Measurements from ENCODE around the gene FCRL3.
A peak's percentile ranks its signal among the peaks of the same experiment; 100 is the strongest.
"Not testable (repeated sequence)": the region's sequence is repeated elsewhere in the genome, so short reads cannot be mapped to it uniquely, and the experiment has no call there.

FCRL3 gene, protein sequence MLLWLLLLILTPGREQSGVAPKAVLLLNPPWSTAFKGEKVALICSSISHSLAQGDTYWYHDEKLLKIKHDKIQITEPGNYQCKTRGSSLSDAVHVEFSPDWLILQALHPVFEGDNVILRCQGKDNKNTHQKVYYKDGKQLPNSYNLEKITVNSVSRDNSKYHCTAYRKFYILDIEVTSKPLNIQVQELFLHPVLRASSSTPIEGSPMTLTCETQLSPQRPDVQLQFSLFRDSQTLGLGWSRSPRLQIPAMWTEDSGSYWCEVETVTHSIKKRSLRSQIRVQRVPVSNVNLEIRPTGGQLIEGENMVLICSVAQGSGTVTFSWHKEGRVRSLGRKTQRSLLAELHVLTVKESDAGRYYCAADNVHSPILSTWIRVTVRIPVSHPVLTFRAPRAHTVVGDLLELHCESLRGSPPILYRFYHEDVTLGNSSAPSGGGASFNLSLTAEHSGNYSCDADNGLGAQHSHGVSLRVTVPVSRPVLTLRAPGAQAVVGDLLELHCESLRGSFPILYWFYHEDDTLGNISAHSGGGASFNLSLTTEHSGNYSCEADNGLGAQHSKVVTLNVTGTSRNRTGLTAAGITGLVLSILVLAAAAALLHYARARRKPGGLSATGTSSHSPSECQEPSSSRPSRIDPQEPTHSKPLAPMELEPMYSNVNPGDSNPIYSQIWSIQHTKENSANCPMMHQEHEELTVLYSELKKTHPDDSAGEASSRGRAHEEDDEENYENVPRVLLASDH

DNA sequence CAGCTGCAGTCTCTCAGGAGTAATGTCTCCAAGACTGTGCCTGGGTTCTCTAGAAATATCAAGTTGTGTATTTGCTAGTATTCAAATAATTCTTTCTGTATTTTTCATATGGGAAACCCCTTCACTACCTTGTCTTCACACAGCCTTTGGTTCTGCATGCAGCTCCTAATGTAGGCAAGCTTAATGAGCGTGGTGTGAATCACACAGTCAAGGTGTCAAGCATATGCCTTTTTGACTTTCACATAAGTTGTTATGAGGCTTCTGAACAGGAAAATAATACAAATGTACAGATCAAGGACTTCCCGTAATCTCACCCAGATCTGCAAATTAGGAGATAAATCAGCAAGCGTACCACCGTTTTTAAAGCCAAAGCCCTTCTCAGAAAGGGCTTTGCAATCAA, at the start of gene FCRL3:
Gene FCRL3 (minus strand): TSS at position 38 of the 400 bp plus-strand sequence. CDS start 280 bp downstream, outside the sequence.
- no peak for DNase-seq (ENCODE audit: low spot score)

DNA sequence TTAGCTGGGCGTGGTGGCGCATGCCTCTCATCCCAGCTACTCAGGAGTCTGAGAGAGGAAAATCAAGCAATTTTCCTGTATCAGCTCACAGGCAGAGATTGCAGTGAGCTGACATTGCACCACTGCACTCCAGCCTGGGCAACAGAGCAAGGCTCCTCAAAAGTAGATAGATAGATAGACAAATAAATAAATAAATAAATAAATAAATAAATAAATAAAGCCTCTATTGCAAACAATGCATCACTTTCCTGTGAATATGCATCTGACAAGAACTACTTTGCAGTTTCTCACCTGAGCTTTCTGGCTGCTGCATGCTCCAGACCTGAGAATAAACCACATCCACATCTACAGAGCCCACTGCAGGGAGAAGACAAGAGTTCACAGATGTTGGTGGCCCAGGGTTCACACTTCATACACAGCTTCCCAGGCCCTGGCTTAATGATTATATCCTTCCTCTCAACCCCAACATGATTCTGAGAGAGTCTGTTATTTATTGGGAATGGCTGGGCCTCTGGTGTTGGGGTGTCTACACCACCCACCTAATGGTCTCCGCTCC, 47.8 kb upstream of the FCRL3 start:
- DNase-seq (ENCODE audit: low spot score): no peak

DNA sequence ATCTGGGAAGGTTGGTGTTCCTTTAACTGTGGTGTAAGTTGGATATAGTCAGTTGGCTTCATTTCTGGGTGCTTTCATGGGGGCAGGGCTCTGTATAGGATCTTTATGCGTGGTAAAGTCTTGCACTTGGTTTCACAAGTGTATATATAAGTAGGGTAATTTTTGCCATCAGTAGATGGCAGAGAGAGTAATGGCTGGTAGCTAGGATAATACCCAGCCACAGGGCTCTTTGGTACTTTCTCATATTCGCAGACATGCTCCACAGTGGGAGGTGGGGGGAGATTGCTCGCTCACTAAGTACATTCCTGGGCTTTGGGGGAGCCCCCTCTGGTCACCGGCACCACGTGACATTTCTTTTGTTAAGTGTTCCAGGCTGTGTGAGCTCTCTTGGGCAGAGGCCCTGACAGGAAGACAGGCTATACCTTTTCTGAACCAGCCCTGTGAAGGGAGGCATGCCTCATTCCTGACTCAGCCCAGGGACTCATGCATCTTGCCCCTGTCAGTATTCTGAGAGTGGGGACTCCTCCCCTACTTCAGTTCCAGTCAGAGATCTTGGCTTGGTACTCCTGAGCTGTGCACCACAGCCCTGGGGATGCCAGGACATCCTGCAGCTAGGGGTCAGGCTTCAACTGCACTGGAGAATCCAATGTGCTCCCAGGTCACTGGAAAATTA, 38.8 kb upstream of the FCRL3 start:
- DNase-seq (ENCODE audit: low spot score): no peak

DNA sequence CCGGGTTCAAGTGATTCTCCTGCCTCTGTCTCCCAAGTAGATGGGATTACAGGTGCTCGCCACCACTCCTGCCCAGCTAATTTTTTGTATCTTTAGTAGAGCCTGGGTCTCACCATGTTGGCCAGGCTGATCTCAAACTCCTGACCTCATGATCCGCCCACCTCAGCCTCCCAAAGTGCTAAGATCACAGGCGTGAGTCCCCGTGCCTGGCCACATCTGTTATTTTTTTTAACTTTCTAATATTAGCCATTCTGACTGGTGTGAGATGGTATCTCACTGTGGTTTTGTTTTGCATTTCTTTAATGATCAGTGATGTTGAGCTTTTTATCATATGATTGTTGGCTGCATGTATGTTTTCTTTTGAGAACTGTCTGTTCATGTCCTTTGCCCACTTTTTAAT, 35.4 kb upstream of the FCRL3 start:
- not testable (repeated sequence) for DNase-seq (ENCODE audit: low spot score)

DNA sequence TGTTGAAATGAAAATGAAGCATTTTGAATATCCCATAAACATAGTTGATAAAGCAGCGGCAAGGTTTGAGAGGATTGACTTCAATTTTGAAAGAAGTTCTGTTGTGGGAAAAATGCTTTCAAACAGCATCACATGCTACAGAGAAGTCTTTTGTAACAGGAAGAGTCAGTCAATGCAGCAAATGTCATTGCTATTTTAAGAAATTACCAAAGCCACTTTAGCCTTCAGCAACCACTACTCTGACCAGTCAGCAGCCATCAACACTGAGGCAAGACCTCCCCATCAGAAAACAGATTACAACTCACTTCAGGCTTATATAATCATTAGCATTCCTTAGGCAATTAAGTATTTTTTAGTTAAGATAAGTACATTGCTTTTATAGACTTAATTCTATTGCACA, 33.8 kb upstream of the FCRL3 start:
- no peak for DNase-seq (ENCODE audit: low spot score)

DNA sequence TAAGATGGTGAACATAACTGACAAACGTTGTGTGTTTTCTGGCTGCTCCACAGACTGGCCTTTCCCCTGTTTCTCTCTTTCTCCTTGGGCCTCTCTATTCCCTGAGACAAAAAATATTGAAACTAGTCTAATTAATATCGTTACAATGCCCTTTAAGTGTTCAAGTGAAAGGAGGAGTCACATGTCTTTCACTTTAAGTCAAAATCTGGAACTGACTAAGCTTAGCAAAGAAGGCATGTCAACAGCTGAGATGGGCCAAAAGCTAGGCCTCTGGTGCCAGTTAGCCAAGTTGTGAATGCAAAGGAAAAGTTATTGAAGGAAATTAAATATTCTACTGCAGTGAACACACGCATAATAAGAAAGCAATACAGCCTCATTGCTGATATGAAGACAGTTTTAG, 32.2 kb upstream of the FCRL3 start:
- DNase-seq (ENCODE audit: low spot score): no peak

DNA sequence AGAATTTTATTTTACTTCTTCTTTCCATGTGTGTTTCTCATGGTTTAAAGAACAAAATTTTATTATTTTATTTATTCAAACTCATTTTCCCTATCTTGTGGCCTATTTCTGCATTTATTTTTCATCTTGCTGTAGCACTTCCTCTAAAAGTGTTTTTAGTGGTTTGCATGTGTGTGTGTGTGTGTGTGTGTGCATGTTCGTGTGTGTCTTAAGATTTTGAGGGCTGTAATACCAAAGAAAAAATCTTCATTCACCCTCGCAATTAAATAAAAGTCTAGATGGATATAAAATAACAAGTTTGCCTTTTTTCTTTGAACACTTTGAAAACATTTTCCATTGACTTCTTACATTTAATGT, 24.6 kb upstream of the FCRL3 start:
- no peak for DNase-seq (ENCODE audit: low spot score)

DNA sequence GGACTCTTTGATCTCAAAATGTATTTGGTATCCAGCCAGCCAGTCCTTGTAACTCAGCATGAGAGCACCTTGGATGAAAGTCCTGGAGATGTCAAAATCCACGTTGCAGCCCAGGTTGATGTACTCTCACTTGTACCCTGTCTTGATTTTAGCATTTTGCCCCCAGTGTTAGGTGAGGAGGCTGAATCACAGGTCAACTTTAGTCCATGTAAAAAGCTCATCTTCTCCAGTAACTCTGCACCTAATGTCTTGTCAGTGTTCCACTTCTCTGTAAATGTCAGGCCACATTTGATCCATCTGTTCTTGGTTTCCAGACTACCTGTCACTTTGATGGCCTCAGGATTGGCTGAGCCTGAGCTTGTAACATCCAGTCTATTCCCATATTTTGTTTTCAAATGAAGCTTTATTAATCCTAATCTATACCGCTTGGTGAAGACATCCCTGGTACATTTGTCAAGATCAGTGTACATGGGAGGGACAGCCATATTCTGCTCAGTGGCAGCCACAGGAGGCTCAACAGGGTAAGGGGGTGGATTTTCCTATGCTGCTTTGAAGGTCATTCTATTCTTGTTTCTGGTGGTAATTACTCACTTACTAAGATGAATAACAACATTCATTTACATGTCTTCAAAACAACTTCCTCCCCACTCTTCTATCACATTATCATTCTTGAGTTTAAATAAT, 24.1 kb upstream of the FCRL3 start:
- no peak for DNase-seq (ENCODE audit: low spot score)

DNA sequence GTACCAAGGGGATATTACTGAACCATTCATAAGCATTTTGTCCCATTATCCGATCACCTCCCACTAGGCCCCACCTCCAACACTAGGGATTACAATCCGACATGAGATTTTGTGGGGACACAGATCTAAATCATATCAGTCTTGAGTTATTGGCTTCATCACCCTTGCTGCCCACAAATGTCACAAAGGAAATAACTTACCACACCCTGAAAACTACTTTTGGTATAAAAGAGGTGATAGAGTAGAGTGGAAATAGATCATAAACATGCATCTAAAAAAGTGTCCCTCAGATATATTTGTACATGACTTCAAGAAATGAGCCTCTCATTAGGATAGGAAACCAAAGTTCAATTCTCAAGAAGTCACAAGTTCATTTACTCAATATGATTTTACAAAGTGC, 22.6 kb upstream of the FCRL3 start:
- no peak for DNase-seq (ENCODE audit: low spot score)

DNA sequence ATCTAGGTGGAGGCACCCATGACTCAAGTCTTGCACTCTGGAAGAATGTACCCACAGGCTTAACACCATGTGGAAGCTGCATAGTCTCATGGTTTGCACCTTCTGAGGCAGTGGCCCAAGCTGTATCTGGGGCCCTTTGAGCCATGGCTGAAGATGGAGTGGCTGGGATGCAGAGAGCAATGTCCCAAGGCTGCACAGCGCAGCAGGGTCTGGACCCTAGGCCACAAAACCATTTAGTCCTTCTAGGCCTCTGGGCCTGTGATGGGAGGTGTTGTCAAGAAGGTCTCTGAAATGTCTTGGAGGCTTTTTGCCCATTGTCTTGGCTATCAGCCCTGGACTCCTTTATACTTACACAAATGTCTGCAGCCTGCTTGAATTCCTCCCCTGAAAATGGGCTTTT, 21.4 kb upstream of the FCRL3 start:
- DNase-seq (ENCODE audit: low spot score): no peak

DNA sequence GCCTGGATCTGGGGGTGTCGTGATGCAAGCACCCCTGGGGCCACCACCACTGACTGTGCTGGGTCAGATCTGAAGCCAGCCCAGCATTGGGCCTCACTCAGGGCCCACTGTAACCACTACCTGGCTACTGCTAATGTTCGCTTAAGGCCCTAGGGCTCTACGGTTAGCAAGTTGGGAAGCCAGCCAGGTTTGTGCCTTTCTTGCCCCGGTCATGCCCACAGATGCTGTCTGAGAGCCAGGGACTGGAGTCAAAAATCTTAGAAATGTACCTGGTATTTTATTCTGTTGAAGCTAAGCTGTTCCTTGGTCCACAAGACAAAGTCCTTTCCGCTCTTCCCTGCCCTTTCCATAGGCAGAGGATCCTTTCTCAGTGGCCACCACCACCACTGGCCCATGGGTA, 15.2 kb upstream of the FCRL3 start:
- DNase-seq (ENCODE audit: low spot score): no peak

DNA sequence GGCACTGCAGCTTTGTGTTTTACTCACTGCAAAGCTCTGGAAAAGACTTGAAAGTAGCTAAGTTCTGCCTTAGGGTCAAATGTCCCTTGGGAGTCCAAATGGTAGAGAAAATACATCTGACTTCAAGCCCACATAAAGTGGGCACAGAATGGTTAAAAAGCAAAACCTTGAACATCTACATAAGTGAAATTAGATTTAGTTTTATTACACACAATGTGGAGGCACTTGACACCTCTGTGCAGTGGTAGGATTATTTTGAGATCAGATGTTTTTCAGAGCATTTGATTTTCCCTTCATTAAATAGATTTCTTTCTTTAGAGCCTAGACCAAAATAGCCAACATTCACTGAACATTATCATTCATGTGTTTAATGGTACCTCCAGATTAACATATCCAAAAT, 11.2 kb upstream of the FCRL3 start:
- no peak for DNase-seq (ENCODE audit: low spot score)

DNA sequence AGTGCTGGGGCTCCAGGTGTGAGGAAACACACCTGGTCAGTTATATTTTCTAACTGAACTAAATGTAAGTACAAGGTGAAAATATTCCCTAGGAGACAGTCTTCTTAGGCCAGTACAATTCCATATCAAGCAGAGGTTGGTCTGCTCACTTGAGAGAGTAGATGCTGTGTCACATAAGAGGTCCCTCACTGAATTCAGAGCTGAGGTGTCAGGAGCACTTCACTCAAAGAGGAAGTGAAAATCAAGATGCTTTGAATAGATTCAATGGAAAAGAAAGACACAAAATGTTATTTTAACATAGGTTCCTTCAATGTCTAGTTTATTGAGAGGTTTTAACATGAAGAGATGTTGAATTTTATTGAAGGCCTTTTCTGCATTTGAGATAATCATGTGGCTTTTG, 4.3 kb upstream of the FCRL3 start:
- no peak for DNase-seq (ENCODE audit: low spot score)

DNA sequence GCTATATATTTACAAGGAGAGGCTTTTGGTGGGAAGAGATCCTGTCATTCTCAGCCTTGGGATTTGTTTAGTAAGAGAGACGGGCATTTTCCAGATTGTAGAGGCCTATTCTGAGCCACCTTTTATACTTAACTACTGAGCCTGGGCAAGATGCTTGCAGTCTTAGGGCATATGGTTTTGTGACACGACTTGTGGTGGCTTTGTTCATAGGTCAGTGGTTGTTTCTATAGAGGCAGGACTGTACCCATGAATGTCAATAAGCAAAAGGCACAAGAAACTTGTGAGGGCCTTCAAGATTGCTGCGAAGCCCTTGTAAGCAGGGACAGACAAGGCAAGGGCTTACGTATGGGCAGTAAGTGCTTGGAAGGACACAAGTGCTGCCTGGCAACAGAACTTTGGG, 3.4 kb upstream of the FCRL3 start:
- DNase-seq (ENCODE audit: low spot score): no peak

DNA sequence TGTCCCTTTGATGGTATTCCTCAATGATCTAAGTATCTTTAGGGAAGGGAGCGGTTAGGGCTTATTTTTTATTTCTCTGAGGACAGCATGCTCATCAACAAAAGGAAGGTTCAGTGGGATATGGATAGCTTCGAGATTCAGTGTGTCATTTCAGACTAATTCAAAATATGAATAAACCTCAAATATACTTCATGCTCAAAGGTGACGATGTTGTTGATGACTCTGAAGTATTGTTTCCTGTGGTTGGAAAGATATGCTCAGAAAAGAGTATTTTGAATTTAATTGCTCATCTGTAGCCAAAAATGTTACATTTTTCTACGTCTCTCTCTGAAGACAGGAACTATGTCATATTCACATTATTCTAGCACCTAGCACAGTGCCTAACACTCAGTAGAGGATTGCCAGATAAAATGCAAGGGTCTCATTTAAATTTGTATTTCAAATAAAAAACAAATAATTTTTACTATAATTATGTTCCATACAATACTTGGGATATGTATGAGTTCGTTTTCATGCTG, 1.8 kb upstream of the FCRL3 start:
- DNase-seq (ENCODE audit: low spot score): no peak

DNA sequence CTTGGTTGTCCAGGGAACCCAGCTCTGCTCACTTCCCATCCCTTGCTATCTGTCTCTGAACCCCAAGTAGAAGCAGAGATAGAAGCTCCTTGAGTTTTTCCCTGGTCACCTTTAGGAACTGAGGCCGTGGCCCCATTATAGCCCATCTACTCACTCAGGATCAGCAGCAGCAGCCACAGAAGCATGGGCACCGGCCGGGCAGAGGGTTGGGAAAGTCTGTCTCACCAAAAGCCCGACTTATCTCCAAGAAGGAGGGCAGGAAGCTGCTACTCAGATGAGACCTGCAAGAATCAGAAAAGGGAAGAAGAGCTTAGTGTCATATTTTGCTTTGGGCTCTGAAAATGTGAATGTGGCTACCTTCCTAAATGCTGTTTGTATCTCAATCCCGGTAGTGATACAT, 264 bp downstream of the FCRL3 start:
- no peak for DNase-seq (ENCODE audit: low spot score)

DNA sequence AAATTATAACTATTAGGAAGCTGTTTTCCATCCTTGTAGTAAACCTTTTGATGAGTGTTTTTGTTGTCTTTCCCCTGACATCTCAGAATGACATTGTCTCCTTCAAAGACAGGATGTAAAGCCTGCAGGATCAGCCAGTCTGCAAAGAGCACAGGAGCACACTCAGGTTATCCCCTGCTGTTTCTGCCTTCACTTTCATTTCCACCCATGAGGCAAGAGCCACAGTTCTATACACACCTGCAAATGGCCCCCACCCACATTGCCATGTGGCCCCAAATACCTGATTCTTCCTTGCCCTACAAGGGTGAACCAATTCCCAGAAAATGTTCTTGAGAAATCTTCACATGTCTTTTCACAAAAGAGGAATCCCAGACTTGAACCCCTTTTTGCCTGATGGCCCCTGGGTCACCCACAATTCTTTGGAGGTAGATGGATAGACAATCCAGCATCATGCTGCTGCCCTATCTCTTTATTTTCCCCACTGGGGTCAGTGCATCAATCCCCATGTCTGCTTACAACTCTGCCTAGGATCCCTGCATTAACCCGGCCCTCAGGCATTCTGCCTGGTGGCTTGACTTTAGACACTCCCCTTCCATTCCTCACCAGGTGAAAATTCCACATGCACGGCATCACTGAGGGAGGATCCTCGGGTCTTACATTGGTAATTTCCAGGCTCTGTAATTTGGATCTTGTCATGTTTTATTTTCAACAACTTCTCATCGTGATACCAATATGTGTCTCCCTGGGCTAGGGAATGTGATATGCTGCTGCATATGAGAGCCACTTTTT, 2.6 kb downstream of the FCRL3 start:
- DNase-seq (ENCODE audit: low spot score): no peak

DNA sequence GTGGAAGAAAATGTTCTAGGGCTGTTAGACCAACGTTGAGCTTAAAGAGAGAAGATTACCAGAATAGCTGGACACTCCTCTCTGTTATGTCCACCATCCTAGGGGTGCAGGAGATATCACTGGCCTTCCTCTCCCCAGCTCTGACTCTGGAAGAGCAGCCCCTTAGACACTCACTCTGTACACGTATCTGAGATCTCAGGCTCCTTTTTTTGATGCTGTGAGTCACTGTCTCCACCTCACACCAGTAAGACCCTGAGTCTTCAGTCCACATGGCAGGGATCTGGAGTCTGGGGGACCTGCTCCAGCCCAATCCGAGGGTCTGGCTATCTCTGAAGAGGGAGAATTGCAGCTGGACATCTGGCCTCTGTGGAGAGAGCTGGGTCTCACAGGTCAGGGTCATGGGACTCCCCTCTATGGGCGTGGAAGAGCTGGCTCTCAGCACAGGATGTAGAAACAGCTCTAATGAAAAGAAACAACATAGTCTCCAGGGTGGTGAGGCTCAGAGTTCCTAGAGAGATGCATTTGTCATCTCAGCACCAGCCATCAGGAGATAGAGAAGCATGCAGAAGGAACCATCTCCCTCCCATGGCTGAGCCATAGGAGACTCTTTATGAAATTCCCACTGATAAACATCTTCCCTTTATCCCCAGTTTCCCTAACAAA, 3.5 kb downstream of the FCRL3 start:
- no peak for DNase-seq (ENCODE audit: low spot score)

DNA sequence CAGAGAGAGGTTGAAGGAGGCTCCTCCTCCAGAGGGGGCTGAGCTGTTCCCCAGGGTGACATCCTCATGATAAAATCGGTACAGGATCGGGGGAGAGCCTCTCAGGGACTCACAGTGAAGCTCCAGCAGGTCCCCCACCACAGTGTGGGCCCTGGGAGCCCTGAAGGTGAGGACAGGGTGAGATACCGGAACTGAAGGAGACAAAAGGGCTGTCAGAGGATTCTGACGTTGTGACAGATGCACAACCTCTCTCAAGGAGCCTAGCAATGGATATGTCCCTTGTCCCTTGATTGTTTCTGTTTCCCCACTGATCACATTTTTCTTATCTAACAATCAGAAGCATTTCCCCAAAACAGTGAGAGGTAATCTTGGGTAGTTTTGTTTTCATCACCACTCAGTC, 5.2 kb downstream of the FCRL3 start:
- DNase-seq (ENCODE audit: low spot score): no peak

DNA sequence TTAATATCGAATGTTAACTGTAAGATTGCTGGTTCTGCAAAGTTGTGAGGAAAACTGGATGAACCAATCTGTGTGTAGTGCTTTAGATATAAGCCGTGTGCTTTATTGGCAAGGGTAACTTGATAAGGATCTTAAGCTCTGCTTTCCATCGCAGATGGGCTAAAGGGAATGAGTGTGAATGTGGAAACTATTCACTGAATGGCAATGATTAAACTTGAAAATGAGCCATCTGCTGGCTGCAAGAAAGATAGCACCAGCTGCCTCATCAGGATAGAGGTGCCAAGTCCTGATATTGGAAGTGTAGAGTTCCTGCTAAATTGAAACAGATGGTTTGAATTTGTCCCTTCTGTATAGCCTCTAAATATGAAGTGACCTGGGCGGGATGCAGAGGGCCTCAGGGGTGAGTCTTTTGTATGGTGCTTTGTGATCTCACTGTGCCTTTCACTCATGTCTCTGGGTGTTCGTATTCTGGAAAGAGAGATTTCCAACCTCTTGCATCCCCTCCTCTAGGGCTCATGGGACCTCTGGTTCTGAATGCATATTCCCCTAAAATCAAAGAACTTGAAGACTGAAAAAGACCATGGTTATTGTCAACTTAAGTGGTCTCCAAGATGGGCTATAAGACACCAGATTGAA, 9.2 kb downstream of the FCRL3 start:
- DNase-seq (ENCODE audit: low spot score): peak; percentile 20
